GM12872 (cell line): ENCODE measurements around the gene STIL.

ENCODE experiments used
- CTCF ChIP-seq: IDR thresholded peaks from 3 replicates; pipeline ENCODE4 v1.5.1; 2011; ENCODE audit warnings: low read depth, mild to moderate bottlenecking, low read length, moderate library complexity; ENCODE audit not compliant: insufficient read depth

Gene STIL

GRCh38 chr1:47313915-47314664 lies at the start of gene STIL:
Gene STIL, minus strand, starts transcription at chr1:47314147. Its CDS starts 3,828 bp downstream, at chr1:47310319.
- TF ChIP-seq CTCF = no peak

- TF ChIP-seq CTCF = no peak
Measured at GRCh38 chr1:47362828-47363227, 48.9 kb upstream of the STIL start.

- no peak for TF ChIP-seq CTCF
Measured at GRCh38 chr1:47361380-47361779, 47.4 kb upstream of the STIL start.

- no peak for TF ChIP-seq CTCF
Measured at GRCh38 chr1:47351305-47351704, 37.4 kb upstream of the STIL start.

GRCh38 chr1:47348246-47348645 lies 34.3 kb upstream of the STIL start:
- no peak for TF ChIP-seq CTCF

- no peak for TF ChIP-seq CTCF
Measured at GRCh38 chr1:47347735-47348134, 33.8 kb upstream of the STIL start.

GRCh38 chr1:47340227-47340626 lies 26.3 kb upstream of the STIL start:
- TF ChIP-seq CTCF = no peak
